RWPE2 (cell line): ENCODE measurements around the gene ALOX5.

ENCODE experiments used
- ATAC-seq: fragments of 200-7000 bp; cut with Tn5 transposase; 3 replicates; pipeline ENCODE4 v1.9.1; 2021; ENCODE audit warnings: low read depth
- DNase-seq: peaks from one replicate; pipeline ENCODE4 v3.0.0-alpha.2; 2020; ENCODE audit warnings: low spot score
- H3K27ac ChIP-seq: fragments of 450-650 bp; 2 replicates; pipeline ENCODE4 v1.5.1; 2017; ENCODE audit warnings: mild to moderate bottlenecking; ENCODE audit not compliant: poor library complexity, severe bottlenecking
- H3K27me3 ChIP-seq: fragments of 250-450 bp; sonication (Bioruptor Pico); 2 replicates; pipeline ENCODE4 v1.5.1; 2021; ENCODE audit warnings: mild to moderate bottlenecking, moderate library complexity; ENCODE audit not compliant: insufficient read depth, poor library complexity, severe bottlenecking
- H3K36me3 ChIP-seq: fragments of 250-450 bp; sonication (Bioruptor Pico); 2 replicates; pipeline ENCODE4 v1.5.1; 2020; ENCODE audit warnings: low read depth, mild to moderate bottlenecking, moderate library complexity
- H3K4me1 ChIP-seq: fragments of 250-450 bp; sonication (Bioruptor Pico); 2 replicates; pipeline ENCODE4 v1.5.1; 2021; ENCODE audit warnings: mild to moderate bottlenecking, moderate library complexity; ENCODE audit not compliant: insufficient read depth, poor library complexity, severe bottlenecking
- H3K4me3 ChIP-seq: fragments of 250-450 bp; sonication (Bioruptor Pico); 2 replicates; pipeline ENCODE4 v1.5.1; 2021; ENCODE audit warnings: mild to moderate bottlenecking, moderate library complexity; ENCODE audit not compliant: severe bottlenecking
- H3K9me3 ChIP-seq: fragments of 250-450 bp; sonication (Bioruptor Pico); 2 replicates; pipeline ENCODE4 v1.5.1; 2021; ENCODE audit warnings: mild to moderate bottlenecking, moderate library complexity; ENCODE audit not compliant: severe bottlenecking
- CTCF ChIP-seq: fragments of 450-650 bp; IDR thresholded peaks from one replicate; pipeline ENCODE4 v1.5.1; 2017; ENCODE audit warnings: mild to moderate bottlenecking, moderate library complexity; ENCODE audit not compliant: poor library complexity, severe bottlenecking

ALOX5 gene

DNA sequence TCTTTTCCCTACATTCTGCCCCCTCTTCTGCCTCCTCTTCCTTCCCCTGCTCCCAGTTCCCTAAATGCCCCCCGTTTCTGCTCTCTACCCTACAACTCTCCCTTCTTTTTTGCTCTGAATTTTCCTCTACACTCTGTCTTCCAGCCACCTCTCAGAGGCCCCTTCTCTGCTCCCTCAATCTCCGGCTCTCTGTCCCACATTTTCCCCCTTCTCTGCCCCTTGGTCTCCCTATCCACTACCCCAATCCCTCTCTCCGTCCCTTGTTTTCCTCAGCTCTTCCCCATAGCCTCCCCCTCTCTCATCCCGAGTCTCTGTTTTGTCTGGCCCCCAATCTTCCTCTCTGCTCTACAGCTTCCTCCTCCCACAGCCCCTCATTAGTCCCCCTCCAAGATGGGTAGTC is 3.3 kb downstream of the ALOX5 start:
- Histone ChIP-seq H3K27me3 (peaks cover 33% of the 10 kb centered on the region), H3K4me3 (no peak overlapping the region), H3K27ac (no peak overlapping the region), H3K4me1 (no peaks in the 10 kb centered on the region), H3K9me3 (no peaks in the 10 kb centered on the region), H3K36me3 (no peaks in the 10 kb centered on the region)
- TF ChIP-seq CTCF, result no peak
- ATAC-seq (no peak), DNase-seq (no peak)

DNA sequence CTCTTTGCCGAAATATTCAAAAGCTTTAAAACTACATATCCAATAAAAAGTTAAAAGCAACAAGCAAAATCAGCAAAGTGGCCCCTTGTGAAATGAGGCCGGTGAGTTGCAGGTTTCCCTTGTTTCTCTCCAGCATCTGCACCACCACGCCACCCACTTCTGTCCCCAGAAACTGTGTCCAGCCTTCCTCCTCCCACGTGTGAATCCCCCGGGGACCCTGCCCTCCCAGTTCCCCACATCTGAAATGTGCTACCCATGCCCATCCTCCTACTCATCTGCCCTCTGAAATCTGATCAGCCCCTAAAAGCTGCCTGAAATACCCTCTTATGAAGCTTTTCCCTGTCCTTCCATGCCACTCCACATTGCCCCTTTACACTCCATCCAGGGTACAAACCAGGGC is 3.8 kb downstream of the ALOX5 start:
- no peak for ATAC-seq
- H3K27me3 ChIP-seq, result peaks cover 28% of the 10 kb centered on the region
- no peaks in the 10 kb centered on the region for H3K36me3 ChIP-seq
- H3K9me3 ChIP-seq, result no peaks in the 10 kb centered on the region
- H3K4me1 ChIP-seq, result no peaks in the 10 kb centered on the region
- TF ChIP-seq CTCF, result no peak
- DNase-seq, result no peak
- no peak overlapping the region for H3K4me3 ChIP-seq
- no peak overlapping the region for H3K27ac ChIP-seq

GRCh38 chr10:45378914-45379726 is 5.1 kb downstream of the ALOX5 start:
- H3K9me3 ChIP-seq, result no peaks in the 10 kb centered on the region
- no peaks in the 10 kb centered on the region for H3K4me1 ChIP-seq
- no peak overlapping the region for H3K4me3 ChIP-seq
- no peak overlapping the region for H3K27ac ChIP-seq
- H3K27me3 ChIP-seq, result peaks cover 17% of the 10 kb centered on the region
- no peaks in the 10 kb centered on the region for H3K36me3 ChIP-seq
- DNase-seq (no peak), ATAC-seq (no peak)
- no peak for TF ChIP-seq CTCF

- Histone ChIP-seq H3K36me3 (no peaks in the 10 kb centered on the region), H3K4me3 (no peak overlapping the region), H3K27ac (no peak overlapping the region), H3K9me3 (no peaks in the 10 kb centered on the region), H3K27me3 (peaks cover 8% of the 10 kb centered on the region), H3K4me1 (no peaks in the 10 kb centered on the region)
- no peak for DNase-seq
- no peak for ATAC-seq
- no peak for TF ChIP-seq CTCF
Observed at GRCh38 chr10:45379891-45380540, 6.0 kb downstream of the ALOX5 start.
